Measurements from ENCODE around the gene AGTPBP1. TPM values are rescaled to one million over a fixed set of nuclear protein-coding genes. Genes with fewer than 3 reads are reported as not detected.

Gene AGTPBP1
- total and polyA plus RNA-seq, 2 experiments from 2014 or later, result 31.4 to 58.0 TPM

Other genes with a start within 250 kb of the AGTPBP1 start
- 25.8 and 31.6 TPM in 2 replicates for gene NAA35, start 199.2 kb upstream of the AGTPBP1 start, total RNA-seq (2014; rRNA removed; shearing (Covaris generic))
- 24.4 and 29.2 TPM in 2 replicates for gene NAA35, start 199.2 kb upstream of the AGTPBP1 start, polyA plus RNA-seq (2016; fragmentation: Nextera tagmentation; extraction: Ambion mirVana)